CD4-positive, CD25-positive, alpha-beta regulatory T cell (primary cell): ENCODE results near the gene KIF6. TPM values are rescaled to one million over a fixed set of nuclear protein-coding genes. Genes with fewer than 3 reads are reported as not detected.

Experiments
- ATAC-seq, 2 donors: fragments of 150-1000 bp; cut with Tn5 transposase; one replicate each; pipeline ENCODE4 v1.10.0; 2021; ENCODE audit warnings: low read depth in 2 of 2, moderate number of reproducible peaks in 2 of 2, moderate library complexity in 1 of 2
- DNase-seq, 3 donors: peaks; one replicate each; pipeline versions ENCODE4 v3.0.0 to v3.0.0-alpha.2; 2012 to 2022; ENCODE audit warnings: mixed read lengths in 1 of 3
- H3K27ac ChIP-seq: one replicate; pipeline ENCODE4 v1.7.0; 2013; ENCODE audit warnings: mild to moderate bottlenecking, low read length; ENCODE audit not compliant: insufficient read depth, poor library complexity, severe bottlenecking
- H3K27me3 ChIP-seq: one replicate; pipeline ENCODE4 v1.7.0; 2013; ENCODE audit warnings: low read length; ENCODE audit not compliant: control insufficient read depth, insufficient read depth
- H3K36me3 ChIP-seq: one replicate; pipeline ENCODE4 v1.7.0; 2013; ENCODE audit warnings: mild to moderate bottlenecking, low read length, moderate library complexity; ENCODE audit not compliant: control insufficient read depth, insufficient read depth
- H3K4me1 ChIP-seq: 2 replicates; pipeline ENCODE4 v1.7.0; 2013; ENCODE audit warnings: mild to moderate bottlenecking, low read length; ENCODE audit not compliant: insufficient read depth, control insufficient read depth, poor library complexity, severe bottlenecking
- H3K4me3 ChIP-seq: one replicate; pipeline ENCODE4 v1.7.0; 2013; ENCODE audit warnings: low read depth, mild to moderate bottlenecking, low read length, moderate library complexity
- H3K9me3 ChIP-seq, 2 experiments: 1 replicate in 1 of 2; 2 replicates in 1 of 2; pipeline ENCODE4 v1.7.0; 2013; ENCODE audit warnings: low read length in 2 of 2, mild to moderate bottlenecking in 1 of 2, moderate library complexity in 1 of 2; ENCODE audit not compliant: control insufficient read depth in 2 of 2
- H3K27ac Mint-ChIP-seq, 3 donors: one replicate each; pipeline ENCODE4 v1.8.0; 2020 to 2022; ENCODE audit warnings: mild to moderate bottlenecking in 3 of 3, mixed read lengths in 3 of 3, moderate library complexity in 2 of 3
- H3K27me3 Mint-ChIP-seq: one replicate; pipeline ENCODE4 v1.8.0; 2022; ENCODE audit warnings: mild to moderate bottlenecking, mixed read lengths
- H3K36me3 Mint-ChIP-seq: one replicate; pipeline ENCODE4 v1.8.0; 2020; ENCODE audit warnings: mixed read lengths
- H3K4me1 Mint-ChIP-seq, 4 donors: one replicate each; pipeline ENCODE4 v1.8.0; 2020 to 2022; ENCODE audit warnings: mixed read lengths in 4 of 4, mild to moderate bottlenecking in 1 of 4
- H3K4me3 Mint-ChIP-seq, 4 donors: one replicate each; pipeline ENCODE4 v1.8.0; 2020 to 2022; ENCODE audit warnings: mild to moderate bottlenecking in 4 of 4, mixed read lengths in 4 of 4, moderate library complexity in 3 of 4
- H3K9me3 Mint-ChIP-seq, 7 donors: one replicate each; pipeline ENCODE4 v1.8.0; 2020 to 2022; ENCODE audit warnings: mixed read lengths in 7 of 7, mild to moderate bottlenecking in 3 of 7, moderate library complexity in 2 of 7
- polyA plus RNA-seq, 4 donors: library from polyadenylated mRNA; unstranded; fragments of 300-500 nt; fragmentation: Illumina TruSeq; gene quantifications; one replicate each; pipeline ENCODE4 v1.2.3, GENCODE V29; 2021
- total RNA-seq: library from RNA; stranded (reverse); gene quantifications from one replicate; pipeline ENCODE4 v1.2.3, GENCODE V29; 2022

Gene KIF6, protein sequence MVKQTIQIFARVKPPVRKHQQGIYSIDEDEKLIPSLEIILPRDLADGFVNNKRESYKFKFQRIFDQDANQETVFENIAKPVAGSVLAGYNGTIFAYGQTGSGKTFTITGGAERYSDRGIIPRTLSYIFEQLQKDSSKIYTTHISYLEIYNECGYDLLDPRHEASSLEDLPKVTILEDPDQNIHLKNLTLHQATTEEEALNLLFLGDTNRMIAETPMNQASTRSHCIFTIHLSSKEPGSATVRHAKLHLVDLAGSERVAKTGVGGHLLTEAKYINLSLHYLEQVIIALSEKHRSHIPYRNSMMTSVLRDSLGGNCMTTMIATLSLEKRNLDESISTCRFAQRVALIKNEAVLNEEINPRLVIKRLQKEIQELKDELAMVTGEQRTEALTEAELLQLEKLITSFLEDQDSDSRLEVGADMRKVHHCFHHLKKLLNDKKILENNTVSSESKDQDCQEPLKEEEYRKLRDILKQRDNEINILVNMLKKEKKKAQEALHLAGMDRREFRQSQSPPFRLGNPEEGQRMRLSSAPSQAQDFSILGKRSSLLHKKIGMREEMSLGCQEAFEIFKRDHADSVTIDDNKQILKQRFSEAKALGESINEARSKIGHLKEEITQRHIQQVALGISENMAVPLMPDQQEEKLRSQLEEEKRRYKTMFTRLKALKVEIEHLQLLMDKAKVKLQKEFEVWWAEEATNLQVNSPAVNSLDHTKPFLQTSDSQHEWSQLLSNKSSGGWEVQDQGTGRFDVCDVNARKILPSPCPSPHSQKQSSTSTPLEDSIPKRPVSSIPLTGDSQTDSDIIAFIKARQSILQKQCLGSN
- total RNA-seq (not detected), polyA plus RNA-seq (not detected)

DNA sequence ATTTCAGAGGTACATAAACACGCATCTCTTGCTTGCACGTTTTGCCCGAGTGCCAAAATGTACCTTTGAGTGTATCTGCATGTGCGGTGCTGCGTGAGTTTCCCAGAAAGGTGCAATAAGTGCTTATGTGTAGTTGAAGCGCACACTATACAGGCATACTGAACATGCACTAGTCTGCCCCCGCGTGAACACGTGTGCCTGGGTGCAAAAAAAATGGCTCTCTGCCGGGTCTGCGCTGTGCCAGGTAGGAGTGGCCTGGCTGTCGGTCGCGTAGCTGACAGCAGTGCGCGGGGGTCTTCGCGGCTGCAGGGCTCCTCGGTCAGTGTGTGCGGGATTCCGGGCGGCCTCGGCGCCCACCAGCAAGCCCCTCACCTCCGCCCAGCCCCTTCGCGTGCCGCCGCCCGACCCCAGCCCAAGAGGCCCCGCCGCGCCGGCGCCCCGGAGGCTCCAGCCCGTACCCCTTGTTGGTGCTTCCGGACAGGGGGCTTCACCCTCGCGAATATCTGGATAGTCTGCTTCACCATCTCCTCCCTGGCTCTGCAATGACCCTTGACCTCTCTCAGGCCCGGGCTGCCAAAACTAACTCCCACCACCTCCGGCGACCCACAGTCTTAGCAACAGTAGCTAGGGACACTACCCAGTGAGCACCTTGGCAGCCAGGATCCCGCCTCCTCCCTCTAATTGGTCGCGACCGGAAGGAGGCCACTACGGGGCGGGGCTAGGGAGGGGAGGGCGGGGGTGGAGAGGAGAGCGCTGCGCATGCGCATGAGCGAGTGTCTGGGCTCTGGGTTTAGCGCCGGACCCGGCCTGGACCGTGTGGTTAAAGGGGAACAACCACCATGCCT, at the start of gene KIF6:
TSS of gene KIF6 (minus strand) at position 622 of the 845 bp plus-strand sequence. CDS start at position 524, 98 bp downstream.
- Histone ChIP-seq H3K9me3 (peaks cover 0 to 2% of the 10 kb centered on the region in 2 experiments), H3K4me3 (peak within 1 kb of the TSS; percentile 48), H3K36me3 (no peaks in the 10 kb centered on the region), H3K4me1 (peaks cover 8% of the 10 kb centered on the region), H3K27ac (no peak within 1 kb of the TSS), H3K27me3 (peaks cover 4% of the 10 kb centered on the region)
- peak within 1 kb of the TSS; percentile 53 to 96 (median 86) for H3K4me3 Mint-ChIP-seq
- peaks cover 0 to 5% (median 0%) of the 10 kb centered on the region in 7 donors for H3K9me3 Mint-ChIP-seq
- H3K27me3 Mint-ChIP-seq = no peaks in the 10 kb centered on the region
- H3K27ac Mint-ChIP-seq = peak within 1 kb of the TSS in 1 of 3 donors; percentile 72
- H3K4me1 Mint-ChIP-seq = peaks cover 0 to 6% (median 5%) of the 10 kb centered on the region in 4 donors
- no peaks in the 10 kb centered on the region for H3K36me3 Mint-ChIP-seq
- DNase-seq (peak; percentile 39 to 84 (median 59)), ATAC-seq (peak; percentile 75 to 90)

DNA sequence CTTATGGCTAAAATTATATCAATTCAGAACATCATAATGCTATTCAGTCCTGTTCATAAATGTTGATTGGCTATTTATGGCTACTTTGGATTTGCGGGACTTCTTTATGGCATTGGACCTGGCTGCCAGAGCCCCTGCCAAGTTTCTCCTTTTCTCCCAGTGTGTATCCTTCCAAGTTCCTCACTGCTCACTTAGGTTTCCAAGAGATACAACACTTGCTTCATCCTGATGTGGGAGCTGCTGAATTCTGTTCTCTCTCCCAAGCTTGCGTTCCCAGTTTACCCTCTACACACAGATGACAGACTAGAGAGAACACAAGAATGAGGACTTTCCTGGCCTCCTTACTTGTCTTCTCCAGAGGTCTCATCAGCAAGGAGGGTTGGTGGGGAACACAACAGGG, 48.6 kb upstream of the KIF6 start:
- DNase-seq = no peak
- Histone ChIP-seq H3K4me3 (no peak overlapping the region), H3K27ac (no peak overlapping the region), H3K27me3 (no peaks in the 10 kb centered on the region), H3K9me3 (no peaks in the 10 kb centered on the region), H3K4me1 (no peaks in the 10 kb centered on the region), H3K36me3 (no peaks in the 10 kb centered on the region)
- Mint-ChIP-seq H3K9me3 (peaks cover 0 to 2% (median 0%) of the 10 kb centered on the region in 7 donors), H3K4me1 (no peaks in the 10 kb centered on the region), H3K4me3 (no peak overlapping the region), H3K27me3 (no peaks in the 10 kb centered on the region), H3K27ac (no peak overlapping the region), H3K36me3 (no peaks in the 10 kb centered on the region)
- no peak for ATAC-seq

DNA sequence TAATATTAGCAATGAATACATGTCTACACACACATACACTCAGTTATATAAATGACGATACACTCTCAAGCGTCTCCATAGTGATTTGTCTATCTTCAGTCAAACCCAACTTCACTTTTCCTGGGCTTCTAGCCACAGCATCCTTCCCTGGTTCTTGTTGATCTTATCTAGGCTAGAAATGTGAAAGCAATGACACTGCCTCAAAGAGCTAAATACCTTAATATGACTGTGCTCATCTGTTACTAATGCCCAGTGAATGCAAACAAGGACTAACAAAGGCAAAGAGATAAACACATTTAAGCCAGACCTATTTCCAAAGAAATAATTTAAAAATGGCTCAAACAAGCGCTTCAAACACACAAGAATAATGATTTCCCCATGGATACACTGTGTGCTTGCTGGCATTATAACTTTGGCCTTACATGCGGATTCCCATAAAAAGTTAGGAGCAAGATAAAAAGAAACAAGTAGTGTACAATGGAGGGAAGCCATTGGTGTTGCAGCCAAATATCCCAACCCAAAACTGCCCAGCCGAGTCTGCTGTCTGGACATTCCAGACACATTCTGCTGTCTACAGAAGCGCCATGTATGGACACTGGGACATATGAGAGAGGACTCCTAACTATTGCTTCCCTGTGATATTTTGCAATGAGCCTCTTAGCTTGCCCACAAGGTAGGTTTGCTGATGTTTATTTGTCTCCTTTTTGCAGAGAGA, 47.5 kb upstream of the KIF6 start:
- Mint-ChIP-seq H3K36me3 (no peaks in the 10 kb centered on the region), H3K4me1 (no peaks in the 10 kb centered on the region), H3K27me3 (no peaks in the 10 kb centered on the region), H3K4me3 (no peak overlapping the region), H3K27ac (no peak overlapping the region), H3K9me3 (peaks cover 0 to 2% (median 0%) of the 10 kb centered on the region in 7 donors)
- DNase-seq = no peak
- Histone ChIP-seq H3K4me3 (no peak overlapping the region), H3K4me1 (no peaks in the 10 kb centered on the region), H3K36me3 (no peaks in the 10 kb centered on the region), H3K27me3 (no peaks in the 10 kb centered on the region), H3K9me3 (no peaks in the 10 kb centered on the region), H3K27ac (no peak overlapping the region)
- ATAC-seq = no peak

DNA sequence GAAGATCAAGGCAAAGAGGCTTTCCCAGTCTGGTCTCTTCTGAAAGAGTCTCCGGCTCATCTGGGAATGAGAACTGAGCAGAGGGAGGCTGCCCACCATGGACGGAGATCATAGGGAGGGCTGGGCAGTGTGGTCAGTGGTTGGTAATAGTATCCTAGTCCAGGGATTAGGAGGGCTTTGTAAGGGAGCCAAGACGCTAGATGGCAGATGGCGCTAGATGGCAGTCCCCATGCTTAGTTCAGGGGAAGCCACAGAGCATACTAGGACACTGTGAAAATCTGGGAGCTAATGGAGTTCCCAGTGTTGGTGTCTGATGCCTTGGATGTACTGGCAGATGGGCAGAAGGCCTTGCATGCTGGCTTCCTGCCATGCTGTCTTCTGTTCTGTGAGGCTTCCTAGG, 45.2 kb upstream of the KIF6 start:
- Mint-ChIP-seq H3K4me3 (no peak overlapping the region), H3K27me3 (no peaks in the 10 kb centered on the region), H3K4me1 (no peaks in the 10 kb centered on the region), H3K27ac (no peak overlapping the region), H3K9me3 (peaks cover 0 to 2% (median 0%) of the 10 kb centered on the region in 7 donors), H3K36me3 (no peaks in the 10 kb centered on the region)
- H3K4me3 ChIP-seq = no peak overlapping the region
- no peaks in the 10 kb centered on the region for H3K4me1 ChIP-seq
- H3K36me3 ChIP-seq = no peaks in the 10 kb centered on the region
- no peak for ATAC-seq
- no peaks in the 10 kb centered on the region for H3K27me3 ChIP-seq
- H3K27ac ChIP-seq = no peak overlapping the region
- no peaks in the 10 kb centered on the region for H3K9me3 ChIP-seq
- DNase-seq = no peak

DNA sequence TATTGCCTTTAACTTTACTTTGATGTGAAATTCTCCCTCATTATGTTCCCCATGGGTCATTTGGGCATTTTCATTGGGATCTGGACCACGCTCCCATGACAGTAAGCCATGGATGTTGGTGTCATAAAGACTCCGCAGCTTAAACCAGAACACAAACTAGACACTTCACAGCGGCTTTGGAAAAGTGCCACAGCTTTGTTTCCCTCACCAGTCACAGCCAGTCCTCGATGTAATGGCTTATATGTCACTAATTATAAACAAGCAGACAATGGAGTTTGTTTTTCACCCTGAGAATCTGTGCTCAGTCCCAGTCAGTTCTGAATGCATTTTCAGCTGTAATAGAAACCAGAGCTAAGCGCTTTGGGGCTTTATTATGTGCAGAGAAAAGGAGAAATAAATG, 43.8 kb upstream of the KIF6 start:
- no peak overlapping the region for H3K4me3 Mint-ChIP-seq
- no peaks in the 10 kb centered on the region for H3K4me1 ChIP-seq
- no peak overlapping the region for H3K27ac Mint-ChIP-seq
- H3K27me3 ChIP-seq = no peaks in the 10 kb centered on the region
- no peaks in the 10 kb centered on the region for H3K9me3 ChIP-seq
- H3K27ac ChIP-seq = no peak overlapping the region
- no peaks in the 10 kb centered on the region for H3K36me3 ChIP-seq
- H3K27me3 Mint-ChIP-seq = no peaks in the 10 kb centered on the region
- H3K4me1 Mint-ChIP-seq = no peaks in the 10 kb centered on the region
- no peak for DNase-seq
- H3K36me3 Mint-ChIP-seq = no peaks in the 10 kb centered on the region
- peaks cover 0 to 2% (median 0%) of the 10 kb centered on the region in 7 donors for H3K9me3 Mint-ChIP-seq
- no peak for ATAC-seq
- no peak overlapping the region for H3K4me3 ChIP-seq

DNA sequence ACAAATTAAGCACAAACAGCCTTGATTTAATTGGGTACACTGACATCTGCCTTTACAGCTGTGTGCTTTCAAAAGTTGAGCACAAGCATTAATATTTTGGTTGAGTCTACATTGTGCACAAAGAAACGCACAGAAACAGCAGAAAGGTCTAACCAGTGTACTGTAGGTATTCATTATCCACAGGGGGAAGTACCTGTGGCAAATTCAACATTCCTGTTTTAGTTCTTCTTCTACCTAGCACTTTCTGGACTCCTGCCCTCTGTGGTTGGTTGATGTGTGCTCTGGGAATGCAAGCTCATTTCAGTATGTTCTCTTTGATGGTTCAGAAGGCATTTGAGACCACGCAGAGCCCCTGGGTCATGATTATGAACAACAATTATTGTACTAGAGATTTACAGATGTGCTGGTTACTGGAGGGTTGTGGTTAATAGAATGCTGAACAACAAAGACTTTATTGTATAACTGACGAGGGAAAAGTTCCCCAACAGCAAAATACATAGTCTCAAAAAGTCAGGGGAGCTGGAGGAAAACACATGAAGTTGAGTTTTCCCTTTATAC, 40.4 kb upstream of the KIF6 start:
- peaks cover 0 to 2% (median 0%) of the 10 kb centered on the region in 7 donors for H3K9me3 Mint-ChIP-seq
- Histone ChIP-seq H3K4me3 (no peak overlapping the region), H3K27ac (no peak overlapping the region), H3K9me3 (no peaks in the 10 kb centered on the region), H3K4me1 (no peaks in the 10 kb centered on the region), H3K27me3 (no peaks in the 10 kb centered on the region), H3K36me3 (no peaks in the 10 kb centered on the region)
- no peaks in the 10 kb centered on the region for H3K27me3 Mint-ChIP-seq
- no peaks in the 10 kb centered on the region for H3K4me1 Mint-ChIP-seq
- ATAC-seq (no peak), DNase-seq (no peak)
- no peak overlapping the region for H3K4me3 Mint-ChIP-seq
- no peak overlapping the region for H3K27ac Mint-ChIP-seq
- H3K36me3 Mint-ChIP-seq = no peaks in the 10 kb centered on the region
